NCI-H187 (cell line): ENCODE data around the gene POLE2.
"Not testable (repeated sequence)": the region's sequence is repeated elsewhere in the genome, so short reads cannot be mapped to it uniquely, and the experiment has no call there.

ENCODE experiments used
- DNase-seq, 2 experiments: peaks; one replicate each; lab custom pipeline; 2025; lab: John Stamatoyannopoulos, UW

The POLE2 gene

DNA sequence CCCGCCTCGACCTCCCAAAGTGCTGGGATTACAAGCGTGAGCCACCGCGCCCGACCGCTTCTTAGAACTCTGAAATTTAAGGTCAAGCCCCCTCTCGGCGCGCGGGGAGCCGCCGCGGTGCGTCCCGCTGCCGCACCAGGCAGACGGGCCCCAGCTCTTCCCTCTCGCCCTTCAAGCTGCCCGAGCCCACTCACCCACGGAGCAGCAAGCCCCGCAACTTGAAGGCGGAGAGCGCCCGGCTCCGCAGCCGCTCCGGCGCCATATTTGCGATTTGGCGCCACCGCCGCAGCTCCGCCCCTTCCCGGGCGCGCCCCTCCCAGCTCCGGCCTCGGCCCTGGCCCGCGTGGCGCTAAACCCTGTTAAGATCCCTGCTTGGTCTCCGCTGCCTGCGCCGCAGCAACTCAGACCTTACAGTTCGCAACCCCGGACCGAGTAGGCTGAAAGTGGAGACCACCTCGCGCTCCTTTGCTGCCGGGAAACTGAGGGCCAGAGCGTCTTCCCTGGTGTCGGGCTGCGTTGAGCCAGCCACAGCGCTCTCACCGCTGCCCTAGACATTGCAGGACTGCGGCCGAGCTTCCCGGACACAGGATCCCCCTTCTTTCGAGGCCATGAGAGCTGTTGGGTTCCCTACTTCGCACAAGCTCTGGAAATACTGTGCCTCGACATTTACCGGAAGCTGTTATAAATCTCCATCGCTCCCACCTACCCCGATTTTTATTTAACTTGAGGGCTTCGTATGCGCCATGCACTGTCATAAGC, at the start of gene POLE2:
POLE2 (minus strand) TSS at position 273 of the 759 bp plus-strand sequence; CDS start at position 262, 11 bp downstream.
- peak; percentile 48 to 59 for DNase-seq

DNA sequence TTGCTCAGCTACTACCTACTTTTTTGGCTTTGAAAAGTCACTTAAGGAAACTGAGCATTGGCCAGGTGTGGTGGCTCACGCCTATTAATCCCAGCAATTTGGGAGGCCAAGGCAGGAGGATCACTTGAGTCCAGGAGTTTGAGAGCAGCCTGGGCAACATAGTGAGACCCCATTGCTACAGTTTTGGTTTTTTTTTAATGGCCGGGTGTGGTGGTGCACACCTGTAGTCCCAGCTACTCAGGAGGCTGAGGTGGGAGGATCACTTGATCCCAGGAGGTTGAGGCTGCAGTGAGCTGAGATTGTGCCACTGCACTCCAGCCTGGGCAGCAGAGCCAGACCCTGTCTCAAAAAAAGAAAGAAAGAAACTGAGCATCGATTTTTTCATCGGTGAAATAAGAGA, 47.7 kb upstream of the POLE2 start:
- DNase-seq: not testable (repeated sequence)

DNA sequence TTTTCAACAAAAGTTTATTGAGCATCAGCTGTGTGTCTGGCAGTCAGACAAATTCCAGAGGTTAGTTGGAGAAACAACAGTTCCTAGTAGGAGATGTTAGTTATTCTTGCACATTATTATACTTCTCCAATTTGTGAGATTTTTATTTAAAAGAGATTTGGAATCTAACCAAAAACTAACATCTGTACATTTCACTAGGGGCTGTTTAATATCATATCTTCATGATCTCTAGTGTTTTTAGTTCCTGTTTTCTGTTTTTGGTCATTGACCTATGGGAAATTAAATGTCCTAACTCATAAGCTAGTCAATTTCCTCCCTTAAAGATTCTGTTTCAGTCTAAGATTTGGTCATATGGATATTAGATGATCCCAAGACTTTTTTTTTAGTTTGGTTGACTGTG, 45.8 kb upstream of the POLE2 start:
- DNase-seq: no peak

DNA sequence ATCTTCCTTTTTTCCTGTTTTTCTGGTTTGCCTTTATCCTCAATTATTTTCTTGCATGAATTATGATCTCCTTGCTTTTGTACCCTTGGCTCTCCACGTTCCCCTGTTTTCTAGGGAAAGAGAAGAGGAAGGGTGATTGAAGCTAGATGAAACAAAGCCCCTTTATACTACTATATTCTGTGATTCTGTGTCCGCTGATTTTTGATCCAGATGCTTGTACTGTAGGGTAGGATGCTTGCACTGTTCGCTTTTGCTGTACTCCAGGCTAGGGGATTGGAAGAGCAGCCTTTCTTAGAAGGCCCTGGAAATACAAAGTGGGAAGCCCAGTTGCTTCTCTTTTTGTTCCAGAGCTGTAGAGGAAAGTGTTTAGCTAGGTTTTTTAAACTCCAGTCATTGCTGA, 44.9 kb upstream of the POLE2 start:
- no peak for DNase-seq

DNA sequence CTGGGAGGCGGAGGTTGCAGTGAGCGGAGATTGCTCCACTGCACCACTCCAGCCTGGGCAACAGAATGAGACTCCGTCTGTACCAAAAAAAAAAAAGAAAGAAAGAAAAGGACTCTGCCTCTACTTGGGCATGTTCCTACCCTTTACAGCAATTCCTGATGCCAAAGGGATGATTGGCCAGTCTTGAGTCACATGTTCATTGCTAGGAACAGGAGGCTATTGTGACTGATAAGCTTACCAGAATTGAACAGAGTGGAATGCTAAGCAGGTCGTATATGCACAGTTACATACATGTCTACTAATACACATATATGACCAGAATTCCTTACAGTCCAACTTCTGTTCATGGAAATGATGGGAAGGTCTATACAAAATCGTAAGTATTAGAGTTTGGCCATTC, 39.2 kb upstream of the POLE2 start:
- no peak for DNase-seq

DNA sequence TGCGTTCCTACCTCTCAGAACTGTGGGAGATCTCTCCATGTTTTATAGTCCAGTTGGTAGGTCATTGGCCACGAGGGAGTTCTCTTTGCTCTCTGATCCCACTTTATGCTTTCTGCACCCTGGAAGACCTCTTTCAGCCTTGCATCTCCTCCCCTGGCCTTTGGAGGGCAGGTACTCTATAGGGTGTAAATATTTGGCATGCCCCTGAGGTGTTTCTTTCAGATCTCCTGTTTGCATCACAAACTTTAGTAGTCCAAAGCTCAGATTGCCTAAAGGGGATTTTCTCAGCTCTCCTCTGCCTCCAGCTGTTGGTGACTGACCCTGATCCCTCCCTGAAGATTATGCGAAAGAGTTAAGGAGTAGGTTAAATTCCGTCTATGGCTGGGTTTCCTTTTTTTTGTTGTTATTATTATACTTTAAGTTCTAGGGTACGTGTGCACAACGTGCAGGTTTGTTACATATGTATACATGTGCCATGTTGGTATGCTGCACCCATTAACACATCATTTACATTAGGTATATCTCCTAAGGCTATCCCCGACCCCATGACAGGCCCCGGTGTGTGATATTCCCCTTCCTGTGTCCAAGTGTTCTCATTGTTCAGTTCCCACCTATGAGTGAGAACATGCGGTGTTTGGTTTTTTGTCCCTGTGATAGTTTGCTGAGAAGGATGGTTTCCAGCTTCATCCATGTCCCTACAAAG, 33.9 kb upstream of the POLE2 start:
- not testable (repeated sequence) for DNase-seq

DNA sequence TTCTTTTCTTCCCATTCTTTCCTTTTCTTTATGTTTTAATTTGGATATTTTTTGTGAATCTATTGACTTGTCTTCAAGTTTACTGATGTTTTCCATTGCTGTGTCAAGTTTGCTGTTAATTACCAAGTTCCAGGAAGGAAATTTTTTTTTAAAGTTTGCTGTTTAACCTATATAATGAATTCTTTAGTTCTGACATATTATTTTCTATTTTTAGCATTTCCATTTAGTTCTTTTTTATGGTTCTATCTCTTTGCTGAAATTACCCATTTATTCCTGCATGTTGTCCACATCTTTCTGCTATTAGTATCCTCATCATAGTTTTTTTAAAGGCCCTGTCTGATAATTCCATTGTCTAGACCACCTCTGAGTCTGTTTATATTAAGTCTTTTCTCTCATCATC, 32.7 kb upstream of the POLE2 start:
- DNase-seq: no peak

- not testable (repeated sequence) for DNase-seq
Observed at GRCh38 chr14:49710993-49711392, 23.0 kb upstream of the POLE2 start.

DNA sequence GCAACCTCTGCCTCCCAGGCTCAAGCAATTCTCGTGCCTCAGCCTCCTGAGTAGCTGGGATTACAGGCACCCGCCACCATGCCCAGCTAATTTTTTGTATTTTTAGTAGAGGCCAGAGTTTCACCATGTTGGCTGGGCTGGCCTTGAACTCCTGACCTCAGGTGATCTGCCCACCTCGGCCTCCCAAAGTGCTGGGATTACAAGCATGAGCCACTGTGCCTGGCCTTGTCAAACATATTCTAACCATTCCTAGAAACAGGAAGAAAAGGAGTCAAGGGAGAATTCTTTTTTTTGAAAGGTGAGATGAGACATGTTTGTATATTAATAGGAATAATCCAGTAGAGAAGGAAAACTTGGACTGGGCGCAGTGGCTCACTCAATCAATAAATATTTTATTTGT, 16.5 kb upstream of the POLE2 start:
- DNase-seq: not testable (repeated sequence)

DNA sequence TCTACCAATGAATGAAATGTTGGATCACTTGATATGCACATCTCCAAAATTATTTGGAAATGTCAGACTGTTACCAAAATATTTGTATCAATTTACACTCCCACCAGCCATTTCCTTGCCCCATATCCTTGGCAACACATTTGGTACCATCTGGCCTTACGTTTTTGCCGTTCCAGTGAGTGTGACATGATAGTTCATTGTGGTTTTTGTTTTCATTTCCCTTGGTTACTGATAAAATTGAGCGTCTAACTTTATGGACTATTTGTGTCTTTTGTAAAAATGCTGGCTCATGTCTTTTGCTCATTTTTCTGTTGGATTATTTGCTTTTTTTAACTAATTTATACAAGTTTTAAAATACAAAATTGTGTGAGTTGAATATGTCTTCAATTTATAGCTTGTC, 16.0 kb upstream of the POLE2 start:
- DNase-seq: no peak

DNA sequence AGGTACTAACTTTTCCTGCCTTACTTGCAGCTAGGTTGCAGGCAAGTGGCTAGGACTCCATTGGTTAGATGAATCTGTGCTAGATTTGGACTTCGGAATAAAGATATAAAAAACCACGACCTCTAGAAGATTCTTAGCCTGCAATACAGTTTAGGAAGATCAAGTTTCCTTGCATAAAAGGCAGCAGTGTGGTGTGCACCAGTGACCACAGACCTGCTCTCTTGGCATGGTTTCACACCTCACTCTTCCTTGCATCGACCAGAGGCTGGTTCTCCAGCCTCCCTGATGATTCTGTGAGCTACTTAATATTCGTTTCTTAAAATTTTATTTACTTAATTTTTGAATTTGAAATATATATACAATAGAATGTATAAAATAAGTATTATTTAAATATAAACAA, 14.7 kb upstream of the POLE2 start:
- DNase-seq: no peak

GRCh38 chr14:49693735-49694124, 5.7 kb upstream of the POLE2 start:
- DNase-seq: not testable (repeated sequence)

DNA sequence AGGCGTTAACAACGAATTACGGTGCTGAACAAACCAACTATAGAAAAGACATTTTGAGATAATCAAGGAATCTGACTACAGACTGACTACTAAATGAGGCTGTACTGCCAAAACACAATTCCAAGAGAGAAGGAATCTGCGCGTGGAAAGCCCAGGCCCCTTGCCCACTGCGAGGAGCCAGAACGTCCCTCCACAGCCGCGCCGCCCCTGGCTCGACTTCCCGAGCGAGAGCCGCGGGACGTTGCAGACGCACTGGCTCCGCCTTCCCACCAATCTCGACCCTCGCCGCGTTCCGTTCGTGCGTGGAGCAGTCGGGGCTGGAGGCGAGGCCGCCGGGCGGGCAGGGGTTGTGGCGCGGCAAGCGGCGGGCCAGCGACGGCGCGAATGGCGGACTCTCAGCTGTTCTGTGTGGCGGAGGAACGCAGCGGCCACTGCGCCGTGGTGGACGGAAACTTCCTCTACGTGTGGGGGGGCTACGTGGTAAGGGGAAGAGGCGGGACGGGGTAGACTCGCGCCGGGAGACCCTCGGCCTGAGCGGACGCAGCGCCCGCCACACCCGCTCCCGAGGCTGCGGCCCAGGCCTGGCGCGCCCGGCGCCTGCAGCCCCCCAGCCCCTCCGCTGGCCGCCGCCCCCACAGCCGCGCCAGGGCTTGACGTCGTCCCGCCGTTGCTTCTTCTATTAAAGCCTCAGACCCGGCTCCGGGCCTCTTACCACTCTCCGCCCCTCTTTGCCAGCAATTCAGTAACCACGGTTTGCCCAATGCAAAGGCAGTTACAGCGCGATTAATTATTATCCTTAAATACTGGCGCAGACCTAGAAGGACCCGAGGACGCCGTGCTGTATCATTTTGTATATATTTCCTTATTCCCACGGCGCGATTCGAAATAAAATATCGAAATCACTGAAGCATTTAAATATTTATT, 5.1 kb upstream of the POLE2 start, which contains the start of gene KLHDC1:
KLHDC1 (plus strand) TSS at position 310 of the 924 bp plus-strand sequence; CDS start at position 385, 75 bp downstream.
- DNase-seq: peak; percentile 20 to 60

DNA sequence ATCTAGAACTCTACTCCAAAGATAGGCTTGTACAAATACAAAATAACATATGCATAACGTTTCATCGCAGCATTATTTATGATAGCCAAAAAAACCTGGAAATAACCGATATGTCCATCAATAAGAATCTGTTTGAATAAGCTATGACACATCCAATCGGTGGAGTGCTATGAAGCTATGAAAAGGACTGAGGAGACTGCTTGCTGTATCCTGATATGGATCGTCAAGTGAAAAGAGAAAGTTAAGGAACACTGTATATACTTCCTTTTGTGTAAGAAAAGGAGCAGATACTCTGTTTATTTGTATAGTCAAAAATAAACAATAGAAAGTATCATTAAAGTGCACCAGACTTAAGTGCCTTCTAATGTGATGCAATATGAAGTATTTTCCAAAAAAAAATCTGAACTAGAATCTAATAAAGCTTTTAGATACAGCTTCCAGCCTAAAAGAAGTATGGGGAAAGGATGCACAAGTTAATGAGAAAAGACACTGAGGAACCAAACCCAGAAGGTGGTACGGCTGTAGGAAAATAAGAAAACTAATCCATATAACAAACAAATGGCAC, 4.3 kb upstream of the POLE2 start:
- DNase-seq: no peak

DNA sequence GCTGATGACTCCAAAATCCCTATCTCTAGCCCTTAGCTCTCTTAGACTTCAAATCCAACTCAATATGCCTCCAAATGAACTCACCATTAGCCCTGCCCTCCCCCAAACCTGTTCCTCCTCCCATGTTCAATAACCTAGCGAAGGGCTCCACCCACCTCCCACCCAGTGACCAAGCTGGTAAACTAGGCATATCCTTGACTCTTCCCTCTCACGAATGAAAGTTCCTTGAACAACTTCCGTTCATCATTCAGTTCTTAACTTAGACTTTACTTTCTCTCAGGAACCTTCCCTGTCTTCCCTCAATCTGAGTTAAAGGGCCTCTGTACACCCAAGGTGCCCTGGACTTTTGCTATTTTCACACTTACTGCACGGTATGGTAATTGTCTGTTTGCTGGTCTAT, 3.0 kb upstream of the POLE2 start:
- no peak for DNase-seq

- DNase-seq: no peak
Observed at GRCh38 chr14:49688701-49689030, 652 bp upstream of the POLE2 start.

- no peak for DNase-seq
Observed at GRCh38 chr14:49686425-49686824, 1.6 kb downstream of the POLE2 start.

DNA sequence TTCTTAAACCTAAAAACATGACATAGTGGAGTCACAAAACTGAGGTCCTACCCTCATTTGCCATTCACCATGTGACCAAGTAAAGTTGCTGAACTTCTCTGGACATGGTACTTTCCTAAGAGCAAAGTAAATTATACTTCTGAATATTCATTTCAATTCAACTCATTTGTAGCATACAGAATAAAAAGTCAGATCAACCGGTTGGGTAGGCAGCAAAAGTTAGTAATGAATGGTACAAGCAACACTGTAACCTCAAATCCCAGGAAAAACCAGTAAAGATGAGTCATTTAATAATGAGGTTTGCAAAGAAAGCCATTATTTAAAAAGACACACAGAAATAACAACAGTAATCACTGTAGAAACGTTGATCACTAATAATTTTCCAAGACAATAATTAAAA, 8.7 kb downstream of the POLE2 start:
- DNase-seq: no peak

- DNase-seq: no peak
Observed at GRCh38 chr14:49677643-49678042, 10.4 kb downstream of the POLE2 start.

DNA sequence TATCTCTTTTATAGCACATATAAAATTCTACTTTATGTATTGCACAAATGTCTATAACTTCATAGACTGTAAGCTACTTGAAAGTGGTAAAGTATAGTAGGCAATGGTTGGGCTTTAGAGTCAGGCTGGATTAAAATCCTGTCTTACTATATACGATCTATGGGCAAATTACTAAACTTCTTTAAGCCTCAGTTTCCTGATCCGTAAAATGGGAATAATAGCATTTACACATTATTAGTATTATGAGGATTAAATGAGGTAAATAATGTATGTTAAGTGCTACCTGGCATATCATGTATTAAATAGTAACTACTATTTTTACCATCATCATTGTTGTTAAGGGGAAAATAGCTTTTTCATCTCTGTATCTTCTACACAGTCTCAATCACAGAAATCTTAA, 14.4 kb downstream of the POLE2 start:
- DNase-seq: no peak

- DNase-seq: no peak
Observed at GRCh38 chr14:49670475-49670874, 17.5 kb downstream of the POLE2 start.
